Left hindlimb (tissue), 1 donor: ENCODE measurements around the gene SLITRK4.
A peak's percentile ranks its signal among the peaks of the same experiment; 100 is the strongest.

Experiments used
- DNase-seq: peaks from one replicate; pipeline ENCODE4 v3.0.0-alpha.2; 2018

The SLITRK4 gene

GRCh38 chrX:143635915-143636314, at the start of gene SLITRK4:
TSS of gene SLITRK4 (minus strand) at chrX:143636101. CDS start at chrX:143631108, 4,993 bp downstream.
- peak; percentile 38 for DNase-seq

DNA sequence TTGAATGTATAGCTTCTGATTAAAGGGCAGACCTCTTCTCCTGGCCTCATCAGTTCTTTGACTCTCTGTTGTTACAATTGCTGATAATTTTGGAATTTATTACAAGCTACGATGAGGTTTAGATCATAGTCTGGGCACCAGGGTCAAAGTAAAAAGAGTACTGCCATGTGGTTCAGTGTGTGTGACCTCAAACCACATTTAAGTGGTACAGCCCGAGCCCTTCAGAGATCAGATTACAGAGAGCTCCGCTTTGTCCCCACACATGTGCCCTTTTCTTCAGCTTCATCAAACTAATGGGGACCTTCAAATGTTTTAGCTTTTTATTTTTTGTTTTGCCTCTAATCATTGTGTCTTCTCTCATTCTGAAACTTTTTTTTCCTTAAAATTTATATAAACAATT, 47.6 kb upstream of the SLITRK4 start:
- no peak for DNase-seq

DNA sequence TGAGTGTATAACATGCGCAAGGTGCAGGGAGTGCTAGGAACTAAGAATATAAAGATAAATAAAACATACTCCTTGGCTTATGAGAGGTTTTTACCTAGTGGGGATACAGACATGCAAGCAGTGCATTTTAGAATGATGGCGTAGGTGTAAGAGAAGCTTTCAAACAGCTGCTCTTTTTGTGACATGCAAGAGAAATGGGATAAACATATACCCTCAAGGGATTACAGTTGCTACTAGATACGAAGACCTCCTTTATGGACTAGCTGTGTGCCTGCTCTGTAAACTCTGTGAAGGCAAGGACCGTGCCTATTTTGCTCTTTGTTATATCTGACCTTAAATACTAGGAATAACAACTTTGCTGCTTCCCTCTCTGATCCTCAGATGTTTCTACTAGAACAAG, 39.0 kb upstream of the SLITRK4 start:
- DNase-seq, result no peak

DNA sequence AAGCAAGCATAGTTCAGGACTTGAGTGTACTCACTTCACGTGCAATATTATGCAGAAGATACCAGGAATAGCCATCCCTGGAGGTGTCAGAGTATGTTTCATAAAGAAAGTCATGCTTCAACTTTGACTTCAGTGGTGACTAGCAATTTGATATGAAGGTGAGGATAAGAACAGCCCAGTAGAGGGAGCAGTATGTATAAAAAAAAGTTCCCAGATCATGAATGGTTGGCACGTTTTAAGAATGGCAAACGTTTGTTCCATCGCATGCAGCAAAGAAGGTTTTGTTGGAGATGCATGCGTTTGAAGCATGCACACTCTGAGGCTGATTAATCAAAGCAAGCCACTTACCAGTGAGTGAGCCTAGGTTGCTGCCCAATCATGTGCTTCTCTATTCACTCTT, 33.5 kb upstream of the SLITRK4 start:
- no peak for DNase-seq

GRCh38 chrX:143664302-143664701, 28.4 kb upstream of the SLITRK4 start:
- DNase-seq, result no peak

DNA sequence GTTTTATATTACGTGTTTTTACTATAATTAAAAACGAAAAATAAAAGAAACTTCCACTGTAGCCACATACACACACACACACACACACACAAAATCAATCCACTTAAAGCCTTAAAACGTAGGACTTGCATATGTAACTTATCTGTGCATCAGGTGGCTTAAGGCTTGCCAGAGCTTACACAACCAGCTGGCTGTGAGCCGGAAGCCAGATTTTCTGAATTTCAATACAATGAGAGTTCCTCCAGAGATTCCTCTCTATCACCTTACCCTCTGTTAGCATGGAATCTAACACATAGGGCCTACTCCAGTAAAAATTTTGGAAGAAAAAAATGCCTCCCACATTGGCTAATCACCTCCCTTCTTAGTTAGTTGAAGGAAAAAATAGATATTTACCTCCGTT, 27.9 kb upstream of the SLITRK4 start:
- no peak for DNase-seq

DNA sequence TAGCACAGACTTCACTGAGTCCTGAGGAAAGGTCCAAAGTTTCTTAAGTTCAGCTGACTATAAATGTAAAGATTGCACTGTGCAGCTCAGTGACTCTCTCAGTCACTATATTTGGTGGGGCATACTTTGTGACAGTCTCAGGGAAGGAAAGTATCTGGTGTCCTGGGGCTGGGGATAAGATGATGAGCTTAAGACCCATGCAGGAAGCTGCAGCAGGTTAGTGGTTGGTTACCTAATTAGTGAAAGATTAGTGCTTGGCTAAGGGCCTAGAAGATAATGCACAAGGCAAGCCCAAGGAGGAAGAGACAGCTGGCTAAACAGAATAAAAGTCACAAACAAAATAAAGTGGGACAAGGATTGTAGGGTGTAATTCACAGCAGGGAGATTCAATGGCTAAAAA, 25.4 kb upstream of the SLITRK4 start:
- no peak for DNase-seq

DNA sequence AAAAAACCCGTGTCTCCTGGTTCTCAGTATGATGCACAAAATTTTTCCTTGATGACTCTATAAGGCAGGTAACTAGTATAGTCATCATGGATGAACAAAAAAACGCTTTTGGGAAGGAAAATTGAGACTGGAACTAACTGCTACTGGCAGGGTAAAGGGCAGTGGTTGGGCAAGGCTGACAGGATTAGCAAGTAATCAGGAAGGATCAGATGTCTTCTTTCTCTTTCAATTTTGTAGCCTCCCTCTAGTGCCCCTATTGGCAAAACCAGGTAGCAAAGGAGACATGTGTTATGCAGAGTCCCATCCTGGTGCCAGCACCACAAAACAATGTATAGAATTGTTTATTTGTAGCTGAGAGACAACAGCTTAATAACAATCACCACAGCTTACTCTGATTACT, 12.8 kb upstream of the SLITRK4 start:
- DNase-seq, result no peak

GRCh38 chrX:143642426-143642825, 6.5 kb upstream of the SLITRK4 start:
- DNase-seq, result no peak

DNA sequence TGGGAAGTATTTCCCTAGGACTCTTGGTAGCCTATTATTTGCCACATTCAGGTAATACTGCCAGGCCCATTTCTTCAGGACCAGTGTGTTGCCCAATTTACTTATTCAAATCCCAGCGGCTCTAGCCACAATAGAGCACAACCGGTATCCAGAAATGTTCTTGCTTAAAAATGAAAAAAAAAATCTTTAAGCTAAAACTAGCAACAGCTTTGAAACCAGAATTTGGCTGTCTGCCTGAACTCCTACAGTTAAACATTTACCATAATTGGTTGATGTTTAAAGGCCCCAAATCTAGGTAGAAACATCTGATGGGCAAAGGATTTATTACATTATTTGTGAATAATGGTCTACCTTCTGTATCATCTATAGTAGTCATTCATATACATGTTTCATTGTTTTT, 930 bp upstream of the SLITRK4 start:
- no peak for DNase-seq

DNA sequence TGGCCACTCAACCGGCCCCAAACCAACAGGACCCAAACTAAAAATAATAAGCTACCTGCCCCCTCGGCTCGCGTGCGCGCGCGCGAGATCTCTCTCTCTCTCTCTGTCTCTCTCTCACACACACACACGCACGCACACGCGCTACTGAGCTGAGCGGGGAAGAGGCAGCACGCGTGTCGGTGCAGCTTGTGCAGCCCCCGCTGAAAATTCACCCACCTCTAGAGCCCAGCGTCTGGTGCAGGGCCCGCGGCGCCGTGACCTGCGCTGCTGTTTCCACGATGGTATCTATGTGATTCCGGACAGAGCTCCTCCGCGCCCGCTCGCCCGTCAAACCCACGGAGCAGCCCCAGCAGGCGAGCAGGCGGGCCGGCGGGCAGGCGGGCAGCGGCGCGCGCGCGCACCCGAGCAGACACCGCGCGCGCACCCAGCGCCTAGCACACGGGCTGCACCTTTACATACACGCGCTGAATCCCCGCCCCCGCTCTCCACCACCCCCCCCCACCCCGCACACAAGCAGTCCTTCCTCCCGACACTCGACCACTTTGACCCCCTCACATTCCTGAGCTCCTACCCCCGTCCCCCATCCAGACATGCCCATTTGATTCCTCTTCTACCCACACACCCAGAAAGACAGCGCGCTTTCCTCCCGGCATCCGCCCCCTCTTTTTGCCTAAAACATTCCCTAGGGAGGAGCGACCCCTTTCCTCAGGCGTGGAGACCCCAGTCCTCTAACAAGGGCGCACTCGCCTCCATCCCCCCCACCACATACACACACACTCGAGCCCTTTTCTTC, 1.0 kb downstream of the SLITRK4 start:
- peak; percentile 28 for DNase-seq

DNA sequence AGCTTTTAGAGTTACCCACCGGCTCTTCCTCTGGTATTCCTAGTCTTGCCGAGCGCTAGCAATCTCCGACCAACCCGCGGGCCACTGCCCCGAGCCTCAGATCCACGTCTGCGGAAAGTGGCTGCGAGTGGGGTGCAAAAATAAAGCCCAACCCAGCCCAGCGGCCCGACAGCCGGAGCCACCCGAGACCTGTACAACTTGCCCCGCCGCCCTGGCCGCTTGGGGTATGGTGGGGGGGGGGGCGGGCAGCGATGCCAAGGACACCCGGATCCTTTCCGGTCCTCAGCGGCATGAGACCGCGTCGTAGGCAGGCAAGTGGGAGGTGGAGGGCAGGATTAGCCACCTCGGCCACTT, 1.6 kb downstream of the SLITRK4 start:
- DNase-seq, result peak; percentile 38

- peak; percentile 31 for DNase-seq
Measured at GRCh38 chrX:143633461-143634308, 2.2 kb downstream of the SLITRK4 start.

DNA sequence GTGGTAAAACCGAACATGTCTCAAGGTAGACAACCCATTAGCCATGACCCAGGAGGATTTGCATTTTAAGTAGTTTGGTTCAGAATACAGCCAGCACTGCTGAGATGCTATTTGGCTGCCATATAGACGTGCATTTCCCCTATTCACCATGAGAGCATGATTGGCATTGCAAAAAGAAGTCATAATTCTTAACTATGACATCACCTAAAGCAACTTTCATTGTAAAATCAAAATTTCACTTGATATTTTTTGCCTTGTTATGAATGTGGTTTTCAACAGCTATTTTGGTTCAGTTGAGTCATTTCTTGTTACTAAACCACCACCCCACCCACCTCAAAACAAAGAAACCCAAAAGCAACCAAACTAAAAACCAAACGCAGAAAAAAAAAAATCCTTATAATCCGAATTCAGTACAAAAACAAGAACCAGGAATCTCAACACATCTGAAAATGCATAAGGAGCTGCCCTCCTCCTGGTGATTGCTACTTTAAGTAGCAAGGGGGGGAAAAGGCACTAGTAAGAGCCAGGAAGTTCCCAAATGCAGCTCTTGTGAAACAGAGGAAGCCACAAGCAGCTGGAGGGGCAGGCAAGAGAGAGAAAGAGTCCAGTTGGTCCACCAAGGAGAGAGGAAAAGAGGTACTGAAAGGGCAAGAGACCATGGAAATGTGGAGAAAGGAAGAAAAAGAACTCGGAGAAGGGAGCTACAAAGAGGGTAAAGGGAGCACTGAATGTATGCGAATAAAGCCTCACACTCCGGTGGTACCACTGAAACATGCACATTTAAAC, 3.1 kb downstream of the SLITRK4 start:
- no peak for DNase-seq

GRCh38 chrX:143623657-143624056, 12.2 kb downstream of the SLITRK4 start:
- DNase-seq, result no peak

DNA sequence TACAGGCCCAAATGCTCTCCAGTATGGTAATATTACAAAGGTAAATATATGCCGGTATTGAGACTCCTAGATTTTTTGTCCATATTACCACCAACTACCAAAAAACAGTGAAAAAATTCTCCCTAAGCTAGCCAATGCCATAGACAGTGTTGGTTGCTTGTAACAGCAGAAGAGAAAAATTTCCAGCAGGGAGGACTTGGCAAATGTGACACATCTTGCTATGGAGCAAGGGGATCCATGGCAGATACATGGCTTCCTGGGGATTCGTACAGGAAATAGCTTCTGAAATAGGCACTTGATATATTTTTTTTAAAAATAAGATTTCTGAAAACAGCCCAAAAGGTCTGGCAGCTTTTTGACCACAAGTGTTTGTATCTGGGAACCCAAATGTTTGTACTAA, 14.6 kb downstream of the SLITRK4 start:
- DNase-seq, result no peak

DNA sequence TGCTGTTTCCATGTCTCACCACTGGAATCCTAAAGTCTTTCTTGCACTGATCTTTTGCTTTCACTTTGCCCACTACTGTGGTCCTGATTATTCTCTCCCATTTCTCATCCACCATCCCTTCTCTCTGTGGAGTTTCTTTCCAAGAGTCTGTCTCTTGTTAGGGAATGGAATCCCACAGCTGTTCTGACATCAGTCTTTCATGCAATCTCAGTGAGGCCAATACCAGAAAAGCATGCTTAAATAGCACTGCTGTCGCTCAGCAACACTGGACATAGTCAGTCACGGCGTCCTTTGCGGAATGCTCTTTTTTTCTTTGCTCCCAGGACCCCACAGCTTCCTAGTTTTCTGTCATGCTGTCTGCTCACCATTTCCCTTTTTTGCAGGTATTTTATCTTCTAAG, 20.1 kb downstream of the SLITRK4 start:
- DNase-seq, result no peak

DNA sequence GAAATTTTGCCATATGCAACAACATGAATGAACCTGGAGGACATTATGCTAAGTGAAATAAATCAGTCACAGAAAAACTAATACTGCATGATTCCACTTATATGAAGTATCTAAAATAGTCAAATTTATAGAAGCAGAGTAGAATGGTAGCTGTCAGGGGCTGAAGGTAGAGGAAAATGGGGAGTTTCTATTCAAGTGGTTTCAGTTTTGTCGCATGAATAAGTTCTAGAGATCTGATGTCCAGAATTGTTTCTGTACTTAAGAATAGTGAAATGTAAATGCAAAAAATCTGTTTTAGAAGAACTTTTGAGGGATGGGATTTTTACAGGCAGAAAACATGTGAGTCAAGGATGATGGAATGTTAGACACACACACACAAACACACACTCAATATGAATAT, 34.1 kb downstream of the SLITRK4 start:
- DNase-seq, result no peak

DNA sequence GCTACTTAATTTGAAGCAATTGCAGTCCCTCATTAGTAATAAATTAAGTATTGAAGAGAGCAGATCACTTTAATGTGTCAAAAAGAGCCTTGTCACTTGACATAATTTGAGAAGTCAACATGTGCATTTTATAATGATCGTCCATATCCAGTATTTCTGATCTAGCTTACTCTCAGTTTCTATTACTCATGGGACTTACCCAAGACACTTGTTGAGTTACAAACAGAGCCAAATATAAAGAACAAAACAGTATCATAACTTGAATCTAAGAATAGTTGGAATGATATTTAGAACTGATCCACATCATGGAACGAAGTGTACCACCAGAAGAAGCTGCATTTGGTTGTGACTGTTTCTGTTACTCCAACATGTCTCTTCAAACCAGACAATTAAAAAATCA, 54.7 kb downstream of the SLITRK4 start:
- no peak for DNase-seq

DNA sequence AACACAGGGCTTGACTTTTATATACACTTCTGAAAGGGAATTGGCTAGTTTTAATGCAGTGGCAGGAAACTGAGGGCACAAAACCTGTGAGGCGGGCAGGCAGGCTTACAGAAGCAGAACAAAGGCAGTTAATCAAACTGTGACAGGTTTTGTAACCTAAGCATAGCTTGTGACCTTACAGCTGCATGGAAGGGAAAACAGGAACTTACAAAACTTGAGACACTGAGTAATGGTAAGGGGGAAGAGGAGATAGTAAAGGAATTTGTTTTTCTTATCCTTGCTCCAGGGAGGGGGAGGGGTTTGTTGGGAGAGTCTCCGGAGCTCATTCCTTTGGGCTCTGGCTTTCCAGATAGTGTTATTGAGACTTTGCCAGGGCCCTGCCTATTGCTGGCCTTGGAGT, 55.6 kb downstream of the SLITRK4 start:
- DNase-seq, result no peak
